Naive thymus-derived CD4-positive, alpha-beta T cell (primary cell): ENCODE measurements around the gene NOC4L. TPM values are rescaled to one million over a fixed set of nuclear protein-coding genes. Genes with fewer than 3 reads are reported as not detected.

Experiments
- ATAC-seq: fragments of 150-1000 bp; cut with Tn5 transposase; 2 replicates; pipeline ENCODE4 v1.10.0; 2021; ENCODE audit warnings: mild to moderate bottlenecking, moderate library complexity
- CTCF ChIA-PET: fragments of 350-600 bp; sonication (Branson Sonifier 250); formaldehyde crosslinking; loops from one replicate; lab custom pipeline; 2021; ENCODE audit warnings: antibody characterized with exemption; lab: Charles Lee
- POLR2A ChIA-PET: fragments of 350-600 bp; sonication (Branson Sonifier 250); formaldehyde crosslinking; loops from one replicate; lab custom pipeline; 2021; ENCODE audit warnings: antibody characterized with exemption, inconsistent platforms; lab: Charles Lee
- DNase-seq, 9 donors: peaks; one replicate each; pipeline versions ENCODE4 v3.0.0 to v3.0.0-alpha.2; 2020 to 2022; ENCODE audit warnings: mixed read lengths in 1 of 9
- H3K27ac ChIP-seq: one replicate; pipeline ENCODE4 v1.7.0; 2013; ENCODE audit warnings: mild to moderate bottlenecking, low read depth, low read length, moderate library complexity
- H3K27me3 ChIP-seq, 2 donors: one replicate each; pipeline ENCODE4 v1.7.0; 2013; ENCODE audit warnings: low read length in 2 of 2, mild to moderate bottlenecking in 2 of 2, moderate library complexity in 2 of 2; ENCODE audit not compliant: control insufficient read depth in 2 of 2, insufficient read depth in 2 of 2
- H3K36me3 ChIP-seq, 3 experiments: 1 replicate in 2 of 3; 2 replicates in 1 of 3; pipeline ENCODE4 v1.7.0; 2013; ENCODE audit warnings: low read length in 3 of 3, mild to moderate bottlenecking in 3 of 3, moderate library complexity in 1 of 3; ENCODE audit not compliant: insufficient read depth in 3 of 3, control insufficient read depth in 2 of 3
- H3K4me1 ChIP-seq, 2 donors: one replicate each; pipeline ENCODE4 v1.7.0; 2013; ENCODE audit warnings: low read length in 2 of 2, mild to moderate bottlenecking in 2 of 2, moderate library complexity in 1 of 2; ENCODE audit not compliant: control insufficient read depth in 2 of 2, insufficient read depth in 2 of 2
- H3K4me3 ChIP-seq: 2 replicates; pipeline ENCODE4 v1.7.0; 2013; ENCODE audit warnings: mild to moderate bottlenecking, low read length
- H3K9me3 ChIP-seq, 3 experiments: 1 replicate in 2 of 3; 2 replicates in 1 of 3; pipeline ENCODE4 v1.7.0; 2013; ENCODE audit warnings: low read length in 3 of 3; ENCODE audit not compliant: control insufficient read depth in 2 of 3
- H3K27ac Mint-ChIP-seq, 9 donors: one replicate each; pipeline ENCODE4 v1.8.0; 2020 to 2022; ENCODE audit warnings: mixed read lengths in 9 of 9, mild to moderate bottlenecking in 8 of 9, moderate library complexity in 5 of 9, inconsistent platforms in 2 of 9
- H3K27me3 Mint-ChIP-seq, 5 donors: one replicate each; pipeline ENCODE4 v1.8.0; 2021 to 2022; ENCODE audit warnings: mixed read lengths in 5 of 5, mild to moderate bottlenecking in 1 of 5
- H3K36me3 Mint-ChIP-seq, 5 donors: one replicate each; pipeline ENCODE4 v1.8.0; 2020 to 2022; ENCODE audit warnings: mixed read lengths in 5 of 5, mild to moderate bottlenecking in 3 of 5, inconsistent platforms in 1 of 5
- H3K4me1 Mint-ChIP-seq, 7 donors: one replicate each; pipeline ENCODE4 v1.8.0; 2020 to 2022; ENCODE audit warnings: mixed read lengths in 7 of 7, mild to moderate bottlenecking in 3 of 7, inconsistent platforms in 1 of 7
- H3K4me3 Mint-ChIP-seq, 10 donors: one replicate each; pipeline ENCODE4 v1.8.0; 2020 to 2022; ENCODE audit warnings: mild to moderate bottlenecking in 10 of 10, mixed read lengths in 10 of 10, moderate library complexity in 6 of 10, inconsistent platforms in 2 of 10
- H3K9me3 Mint-ChIP-seq, 11 donors: one replicate each; pipeline ENCODE4 v1.8.0; 2020 to 2022; ENCODE audit warnings: mixed read lengths in 11 of 11, mild to moderate bottlenecking in 4 of 11, inconsistent platforms in 1 of 11, moderate library complexity in 1 of 11
- intact Hi-C, 2 donors: fragments of 100-400 bp; cut with micrococcal nuclease; formaldehyde crosslinking; loops; one replicate each; pipeline ENCODE4 v1.15.1; 2023
- polyA plus RNA-seq, 2 donors: library from polyadenylated mRNA; unstranded; fragments of 300-500 nt; fragmentation: Illumina TruSeq; gene quantifications; one replicate each; pipeline ENCODE4 v1.2.3, GENCODE V29; 2021
- total RNA-seq, 6 experiments: library from RNA in 5 of 6; stranded (reverse) in 5 of 6; gene quantifications; 1 replicate in 5 of 6; 2 replicates in 1 of 6; pipeline ENCODE4 v1.2.3 and lab custom pipeline; 2021 to 2026

The NOC4L gene
- total and polyA plus RNA-seq, 7 experiments from 2014 or later = 16.9 to 29.0 (median 21.1) TPM

DNA sequence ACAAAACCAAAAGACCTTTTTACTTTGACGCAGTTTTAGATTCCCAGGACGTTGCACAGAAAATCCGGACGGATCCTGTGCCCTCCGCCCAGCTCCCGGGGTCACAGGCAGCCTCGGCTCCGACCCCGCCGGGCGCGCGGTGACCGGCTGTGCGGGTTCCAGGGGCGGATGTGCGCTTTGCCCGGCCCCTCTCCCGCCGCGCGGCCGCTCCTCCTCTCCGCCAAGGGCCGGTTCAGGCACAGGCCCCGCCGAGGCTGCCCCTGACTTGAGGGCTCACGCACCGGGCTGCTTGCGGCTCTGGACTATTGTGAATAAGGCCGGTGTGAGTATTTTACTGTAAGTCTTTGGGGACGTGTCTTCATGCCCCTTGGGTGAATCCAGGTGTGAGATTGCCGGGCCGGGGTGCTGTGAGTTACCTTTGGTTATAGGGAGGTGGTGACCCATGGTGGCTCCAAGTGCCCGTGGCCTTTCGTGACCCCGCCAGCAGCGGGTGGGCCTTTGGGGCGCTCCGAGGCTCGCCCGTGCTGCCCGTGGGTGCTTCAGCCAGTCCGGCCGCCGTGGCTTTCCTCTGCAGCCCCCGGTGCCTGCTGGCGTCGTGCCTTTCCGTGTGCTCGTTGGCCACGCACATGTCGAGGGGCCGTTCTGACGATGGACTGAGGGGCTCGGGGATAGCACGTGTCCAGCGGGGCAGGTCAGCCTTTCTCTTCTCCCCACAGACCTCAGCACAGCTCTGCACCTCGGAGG lies 45.9 kb downstream of the NOC4L start:
- DNase-seq (peak in 1 of 9 donors; percentile 21), ATAC-seq (no peak)
- ChIA-PET POLR2A (interaction anchor here (1.4 to 4.6 kb wide), 4 partner anchors 11 to 37 kb away, joined by 6 to 43 read pairs (median 11); no protein-coding TSS in a partner anchor), CTCF (interaction anchor here (1.0 to 1.2 kb wide), 2 partner anchors 29 to 37 kb away, joined by 3 to 5 read pairs; no protein-coding TSS in a partner anchor)
- Histone ChIP-seq H3K36me3 (no peaks in the 10 kb centered on the region), H3K4me1 (peaks cover 19 to 35% of the 10 kb centered on the region in 2 donors), H3K27ac (peak overlapping the region; percentile 82), H3K27me3 (no peaks in the 10 kb centered on the region), H3K9me3 (peaks cover 0 to 30% (median 5%) of the 10 kb centered on the region in 3 experiments), H3K4me3 (peak overlapping the region; percentile 63)
- Mint-ChIP-seq H3K4me3 (peak overlapping the region; percentile 80 to 99 (median 96)), H3K27me3 (peaks cover 0 to 6% (median 0%) of the 10 kb centered on the region in 5 donors), H3K4me1 (peaks cover 15 to 51% (median 38%) of the 10 kb centered on the region in 7 donors), H3K27ac (peak overlapping the region; percentile 86 to 99 (median 96)), H3K36me3 (peaks cover 3 to 21% (median 11%) of the 10 kb centered on the region in 5 donors), H3K9me3 (peaks cover 0 to 34% (median 12%) of the 10 kb centered on the region in 11 donors)
- intact Hi-C loops = no loop called here

DNA sequence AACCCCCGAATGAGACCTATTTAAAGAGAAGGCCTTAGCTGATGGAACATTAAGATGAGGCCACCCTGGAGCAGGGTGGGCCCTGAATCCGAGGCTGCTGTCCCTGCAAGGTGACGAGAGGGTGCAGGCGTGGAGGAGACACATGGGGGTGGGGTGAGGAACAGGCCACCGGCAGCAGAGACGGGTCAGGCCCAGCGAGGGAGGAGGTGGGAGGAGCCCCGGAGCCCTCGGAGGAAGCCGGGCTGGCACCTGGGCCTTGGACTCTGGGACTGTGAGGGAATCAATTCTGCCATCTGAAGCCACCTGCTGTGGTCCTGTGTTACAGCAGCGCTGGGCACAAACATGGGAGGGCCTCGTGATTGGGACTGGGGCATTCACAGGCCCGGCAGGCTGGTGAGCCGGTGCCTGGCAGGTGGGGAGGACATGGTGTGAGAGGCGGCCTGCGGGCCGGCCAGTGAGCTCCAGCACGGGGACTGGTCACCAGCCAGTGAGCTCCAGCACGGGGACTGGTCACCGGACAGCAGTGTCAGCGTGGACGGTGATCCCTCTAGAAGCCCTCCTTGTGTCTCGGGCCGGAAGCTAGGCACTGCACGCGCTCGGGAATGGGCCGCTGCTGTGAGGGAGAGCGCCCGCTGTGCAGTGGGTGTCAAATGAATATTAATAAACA lies 46.7 kb downstream of the NOC4L start:
- H3K27ac Mint-ChIP-seq = peak overlapping the region in 6 of 9 donors; percentile 10 to 96 (median 52)
- ATAC-seq (no peak), DNase-seq (no peak)
- H3K4me3 Mint-ChIP-seq = peak overlapping the region; percentile 2 to 97 (median 44)
- ChIA-PET POLR2A (interaction anchor here (2.3 to 4.6 kb wide), 2 partner anchors 12 to 37 kb away, joined by 9 to 43 read pairs; no protein-coding TSS in a partner anchor), CTCF (no interaction called here)
- H3K27me3 Mint-ChIP-seq = peaks cover 0 to 3% (median 0%) of the 10 kb centered on the region in 5 donors
- H3K36me3 Mint-ChIP-seq = peaks cover 3 to 21% (median 6%) of the 10 kb centered on the region in 5 donors
- peaks cover 9 to 43% (median 30%) of the 10 kb centered on the region in 7 donors for H3K4me1 Mint-ChIP-seq
- peaks cover 0 to 27% (median 10%) of the 10 kb centered on the region in 11 donors for H3K9me3 Mint-ChIP-seq
- H3K9me3 ChIP-seq = peaks cover 0 to 30% (median 5%) of the 10 kb centered on the region in 3 experiments
- no peaks in the 10 kb centered on the region for H3K27me3 ChIP-seq
- peak overlapping the region; percentile 82 for H3K27ac ChIP-seq
- H3K4me3 ChIP-seq = no peak overlapping the region
- H3K4me1 ChIP-seq = peaks cover 12 to 30% of the 10 kb centered on the region in 2 donors
- no peaks in the 10 kb centered on the region for H3K36me3 ChIP-seq
- intact Hi-C loops = no loop called here

DNA sequence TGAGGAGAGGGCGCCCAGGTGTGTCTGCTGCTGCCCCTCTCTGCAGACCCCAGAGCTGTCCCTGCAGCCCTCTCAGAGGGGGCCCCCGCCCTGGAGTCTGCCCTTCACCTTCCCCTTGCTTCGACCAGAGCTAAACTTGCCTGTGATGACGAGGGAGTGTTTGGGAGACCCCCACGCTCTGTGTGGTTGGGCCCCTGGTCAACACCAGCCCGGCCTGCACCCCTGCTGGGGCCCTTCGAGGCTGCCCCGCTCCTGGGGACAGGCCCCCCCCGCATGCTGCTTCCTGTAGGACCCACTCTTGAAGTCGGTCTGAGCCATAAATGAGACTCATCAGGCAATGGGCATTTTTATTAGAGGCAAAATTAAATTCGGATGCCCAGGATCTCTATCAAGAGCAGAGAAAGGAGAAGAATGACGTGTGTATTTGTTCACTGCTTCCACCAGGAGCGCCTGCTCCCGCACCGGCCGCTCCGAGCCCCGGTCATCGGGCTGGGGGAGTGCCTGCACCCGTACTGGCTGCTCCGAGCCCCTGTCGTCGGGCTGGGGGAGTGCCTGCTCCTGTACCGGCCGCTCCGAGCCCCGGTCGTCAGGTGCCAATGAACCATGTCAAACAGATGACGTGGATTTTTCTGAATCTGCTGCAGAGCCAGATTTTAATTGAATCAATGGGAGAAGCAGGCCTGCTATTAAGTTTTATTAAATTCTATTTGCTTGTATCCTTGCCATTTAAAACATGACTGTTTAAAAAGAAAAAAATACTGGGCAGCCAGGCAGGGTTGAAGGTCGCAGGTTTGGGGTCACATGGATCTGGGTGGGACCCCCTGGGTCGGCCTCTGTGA lies 47.7 kb downstream of the NOC4L start:
- ATAC-seq (no peak), DNase-seq (no peak)
- Mint-ChIP-seq H3K27ac (peak overlapping the region in 1 of 9 donors; percentile 13), H3K4me1 (peaks cover 5 to 34% (median 21%) of the 10 kb centered on the region in 7 donors), H3K27me3 (peaks cover 0 to 2% (median 0%) of the 10 kb centered on the region in 5 donors), H3K9me3 (peaks cover 0 to 22% (median 10%) of the 10 kb centered on the region in 11 donors), H3K4me3 (peak overlapping the region in 3 of 10 donors; percentile 36 to 88 (median 49)), H3K36me3 (peaks cover 3 to 20% (median 6%) of the 10 kb centered on the region in 5 donors)
- H3K27me3 ChIP-seq = no peaks in the 10 kb centered on the region
- POLR2A ChIA-PET = interaction anchor here (0.7 kb wide), 1 partner anchor 13 kb away, joined by 3 read pairs; no protein-coding TSS in a partner anchor
- intact Hi-C loops = no loop called here
- peaks cover 0 to 28% (median 5%) of the 10 kb centered on the region in 3 experiments for H3K9me3 ChIP-seq
- H3K27ac ChIP-seq = no peak overlapping the region
- CTCF ChIA-PET = no interaction called here
- H3K36me3 ChIP-seq = no peaks in the 10 kb centered on the region
- H3K4me1 ChIP-seq = peaks cover 9 to 20% of the 10 kb centered on the region in 2 donors
- no peak overlapping the region for H3K4me3 ChIP-seq

DNA sequence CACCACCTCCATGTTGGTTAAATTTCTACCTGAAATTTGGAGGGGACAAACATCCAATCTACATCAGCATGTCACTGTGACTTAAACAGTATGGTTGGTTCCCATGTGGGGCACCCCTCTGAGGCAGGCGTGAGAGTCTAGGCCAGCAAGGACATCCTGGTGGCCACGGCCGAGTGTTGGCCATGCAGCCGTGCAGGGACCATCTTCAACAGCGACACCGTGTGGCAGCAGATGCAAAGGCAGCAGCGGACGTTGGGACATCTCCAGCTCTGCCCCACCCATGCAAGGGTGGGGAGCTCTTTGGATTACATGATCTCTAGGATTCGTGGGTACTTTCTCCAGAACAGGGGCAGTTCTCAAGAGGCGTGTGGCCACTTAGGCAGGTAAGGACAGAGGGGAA lies 49.8 kb downstream of the NOC4L start:
- no peaks in the 10 kb centered on the region for H3K36me3 ChIP-seq
- Mint-ChIP-seq H3K4me1 (peaks cover 0 to 22% (median 12%) of the 10 kb centered on the region in 7 donors), H3K36me3 (peaks cover 3 to 12% (median 6%) of the 10 kb centered on the region in 5 donors), H3K27me3 (peaks cover 0 to 2% (median 0%) of the 10 kb centered on the region in 5 donors), H3K4me3 (peak overlapping the region in 1 of 10 donors; percentile 34), H3K27ac (no peak overlapping the region), H3K9me3 (peaks cover 0 to 18% (median 10%) of the 10 kb centered on the region in 11 donors)
- no peak overlapping the region for H3K4me3 ChIP-seq
- POLR2A ChIA-PET = no interaction called here
- no peak for DNase-seq
- peaks cover 8 to 9% of the 10 kb centered on the region in 2 donors for H3K4me1 ChIP-seq
- no peak for ATAC-seq
- H3K27ac ChIP-seq = no peak overlapping the region
- intact Hi-C loops = no loop called here
- H3K9me3 ChIP-seq = peaks cover 0 to 18% (median 5%) of the 10 kb centered on the region in 3 experiments
- CTCF ChIA-PET = interaction anchor here (1.0 kb wide), 1 partner anchor 40 kb away, joined by 3 read pairs; no protein-coding TSS in a partner anchor
- H3K27me3 ChIP-seq = no peaks in the 10 kb centered on the region

DNA sequence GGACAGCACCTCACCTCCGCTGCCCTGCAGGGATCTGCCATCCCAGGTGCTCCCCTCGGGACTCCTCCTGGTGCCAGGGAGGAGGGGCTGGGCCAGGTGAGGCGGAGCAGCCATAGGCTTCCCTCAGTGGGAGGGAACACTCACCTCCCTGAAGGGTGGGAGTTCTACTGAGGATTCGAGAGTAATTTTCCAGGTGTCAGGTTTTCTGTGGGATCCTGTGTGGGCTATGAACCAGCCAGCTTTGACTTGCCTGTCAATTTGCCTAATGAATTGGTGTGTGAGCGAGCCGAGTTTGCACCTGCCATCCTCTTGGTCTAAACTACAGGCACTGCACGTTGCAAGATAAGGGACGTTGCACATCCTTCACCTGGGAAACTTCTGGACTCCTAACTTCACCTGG lies 50.3 kb downstream of the NOC4L start:
- Mint-ChIP-seq H3K4me1 (peaks cover 0 to 18% (median 8%) of the 10 kb centered on the region in 7 donors), H3K4me3 (no peak overlapping the region), H3K9me3 (peaks cover 0 to 15% (median 9%) of the 10 kb centered on the region in 11 donors), H3K36me3 (peaks cover 3 to 8% (median 3%) of the 10 kb centered on the region in 5 donors), H3K27ac (no peak overlapping the region), H3K27me3 (no peaks in the 10 kb centered on the region)
- H3K4me3 ChIP-seq = no peak overlapping the region
- H3K27me3 ChIP-seq = no peaks in the 10 kb centered on the region
- ATAC-seq = no peak
- CTCF ChIA-PET = interaction anchor here (1.0 kb wide), 1 partner anchor 41 kb away, joined by 3 read pairs; no protein-coding TSS in a partner anchor
- no peak for DNase-seq
- no peaks in the 10 kb centered on the region for H3K36me3 ChIP-seq
- intact Hi-C loops = no loop called here
- peaks cover 8 to 9% of the 10 kb centered on the region in 2 donors for H3K4me1 ChIP-seq
- peaks cover 0 to 18% (median 5%) of the 10 kb centered on the region in 3 experiments for H3K9me3 ChIP-seq
- no peak overlapping the region for H3K27ac ChIP-seq
- POLR2A ChIA-PET = no interaction called here
